ENCODE results near the gene RIN3.

RIN3 gene

GRCh38 chr14:92687681-92688433 lies 174.3 kb downstream of the RIN3 start:
- no peak for TF ChIP-seq CTCF (IDR thresholded peaks at IDR 0.05; ENCODE audit: extremely low read depth, insufficient read depth, missing control alignments)
- DNase-seq (ENCODE audit: low spot score): no peak
- in situ Hi-C loops (cut with MboI; ENCODE audit: low pct_unique_long_range_greater_than_20kb, low sequenced_read_pairs, unreplicated experiment): loop anchor here (25.0 kb wide), 1 partner anchor 551 kb away; no protein-coding TSS in a partner anchor

GRCh38 chr14:92688434-92689375 lies 175.1 kb downstream of the RIN3 start:
- DNase-seq (ENCODE audit: low spot score): no peak
- in situ Hi-C loops (cut with MboI; ENCODE audit: low pct_unique_long_range_greater_than_20kb, low sequenced_read_pairs, unreplicated experiment): loop anchor here (25.0 kb wide), 1 partner anchor 551 kb away; no protein-coding TSS in a partner anchor
- TF ChIP-seq CTCF (IDR thresholded peaks at IDR 0.05; ENCODE audit: extremely low read depth, insufficient read depth, missing control alignments): no peak

- in situ Hi-C loops (cut with MboI; ENCODE audit: low pct_unique_long_range_greater_than_20kb, low sequenced_read_pairs, unreplicated experiment): loop anchor here (25.0 kb wide), 1 partner anchor 553 kb away; no protein-coding TSS in a partner anchor
- DNase-seq (ENCODE audit: low spot score): no peak
- peak; percentile 63 for TF ChIP-seq CTCF (IDR thresholded peaks at IDR 0.05; ENCODE audit: extremely low read depth, insufficient read depth, missing control alignments)
These were observed 176.8 kb downstream of the RIN3 start for GRCh38 chr14:92690171-92691011.

- no peak for DNase-seq (ENCODE audit: low spot score)
- in situ Hi-C loops (cut with MboI; ENCODE audit: low pct_unique_long_range_greater_than_20kb, low sequenced_read_pairs, unreplicated experiment): loop anchor here (25.0 kb wide), 1 partner anchor 556 kb away; no protein-coding TSS in a partner anchor
- TF ChIP-seq CTCF (IDR thresholded peaks at IDR 0.05; ENCODE audit: extremely low read depth, insufficient read depth, missing control alignments): no peak
These were observed 179.2 kb downstream of the RIN3 start for GRCh38 chr14:92692822-92693226.

GRCh38 chr14:92693998-92694795 lies 180.6 kb downstream of the RIN3 start:
- TF ChIP-seq CTCF (IDR thresholded peaks at IDR 0.05; ENCODE audit: extremely low read depth, insufficient read depth, missing control alignments): no peak
- in situ Hi-C loops (cut with MboI; ENCODE audit: low pct_unique_long_range_greater_than_20kb, low sequenced_read_pairs, unreplicated experiment): loop anchor here (25.0 kb wide), 1 partner anchor 557 kb away; no protein-coding TSS in a partner anchor
- no peak for DNase-seq (ENCODE audit: low spot score)
